Measurements from ENCODE around the gene CAPNS2. TPM values are rescaled to one million over a fixed set of nuclear protein-coding genes. Genes with fewer than 3 reads are reported as not detected.

Gene CAPNS2
- total and polyA plus RNA-seq, 2 of the 13 experiments (the other 11 are each of a cell fraction or from before 2014, with no cell fraction given): 0.29 TPM; not detected in 1

- Histone ChIP-seq H3K4me3 (replicated peaks in 1 of 3; ENCODE audit: insufficient read depth in 1 of 3, low read depth in 2 of 3, low read length in 3 of 3) (no peak overlapping the region), H2AFZ (ENCODE audit: low read length) (no peak overlapping the region), H3K9ac (ENCODE audit: insufficient read depth, low read depth, low read length) (no peak overlapping the region), H3K9me3 (ENCODE audit: low read length) (peaks cover 12% of the 10 kb centered on the region), H3K36me3 (replicated peaks in 1 of 2; ENCODE audit: control insufficient read depth in 1 of 2, insufficient read depth in 2 of 2, low read length in 2 of 2) (peaks cover 1 to 8% of the 10 kb centered on the region in 2 experiments), H3K27ac (ENCODE audit: extremely low read length, insufficient read depth, low read length) (no peak overlapping the region), H3K4me1 (ENCODE audit: insufficient read depth, low read length) (no peaks in the 10 kb centered on the region), H4K20me1 (ENCODE audit: insufficient read depth, low read length) (no peaks in the 10 kb centered on the region), H3K4me2 (ENCODE audit: low read depth, low read length) (no peak overlapping the region), H3K79me2 (ENCODE audit: insufficient read depth, low read length) (no peaks in the 10 kb centered on the region), H3K27me3 (ENCODE audit: control insufficient read depth in 1 of 2, insufficient read depth in 2 of 2, low read length in 2 of 2) (no peaks in the 10 kb centered on the region)
- CTCF ChIA-PET (ENCODE audit: low intra/inter-chr PET ratio, low total read pairs): no interaction called here
- no peak for TF ChIP-seq EZH2 (conservative IDR thresholded peaks at IDR 0.05; ENCODE audit: low read depth, low read length)
- TF ChIP-seq TRAFD1 (CRISPR knock-in tag; IDR thresholded peaks at IDR 0.05; ENCODE audit: borderline replicate concordance): no peak
- TF ChIP-seq DBP (CRISPR knock-in tag; IDR thresholded peaks at IDR 0.05; ENCODE audit: not compliant biosample characterization): no peak
- TF ChIP-seq ZNF558 (CRISPR knock-in tag; IDR thresholded peaks at IDR 0.05; ENCODE audit: borderline replicate concordance): no peak
- TF ChIP-seq THAP7 (CRISPR knock-in tag; IDR thresholded peaks at IDR 0.05): no peak
- no peak for TF ChIP-seq ZNF660 (CRISPR knock-in tag; IDR thresholded peaks at IDR 0.05; ENCODE audit: borderline replicate concordance, low read depth)
- no peak for TF ChIP-seq FIP1L1 (IDR thresholded peaks at IDR 0.05; ENCODE audit: borderline replicate concordance, insufficient read depth, low read depth, low read length)
- no peak for TF ChIP-seq ZNF180 (CRISPR knock-in tag; IDR thresholded peaks at IDR 0.05; ENCODE audit: borderline replicate concordance, low read depth)
- no peak for TF ChIP-seq RBM22 (optimal IDR thresholded peaks at IDR 0.05; ENCODE audit: low read length)
- TF ChIP-seq ZBTB21 (CRISPR knock-in tag; IDR thresholded peaks at IDR 0.05): no peak
- TF ChIP-seq, protein P1, sequence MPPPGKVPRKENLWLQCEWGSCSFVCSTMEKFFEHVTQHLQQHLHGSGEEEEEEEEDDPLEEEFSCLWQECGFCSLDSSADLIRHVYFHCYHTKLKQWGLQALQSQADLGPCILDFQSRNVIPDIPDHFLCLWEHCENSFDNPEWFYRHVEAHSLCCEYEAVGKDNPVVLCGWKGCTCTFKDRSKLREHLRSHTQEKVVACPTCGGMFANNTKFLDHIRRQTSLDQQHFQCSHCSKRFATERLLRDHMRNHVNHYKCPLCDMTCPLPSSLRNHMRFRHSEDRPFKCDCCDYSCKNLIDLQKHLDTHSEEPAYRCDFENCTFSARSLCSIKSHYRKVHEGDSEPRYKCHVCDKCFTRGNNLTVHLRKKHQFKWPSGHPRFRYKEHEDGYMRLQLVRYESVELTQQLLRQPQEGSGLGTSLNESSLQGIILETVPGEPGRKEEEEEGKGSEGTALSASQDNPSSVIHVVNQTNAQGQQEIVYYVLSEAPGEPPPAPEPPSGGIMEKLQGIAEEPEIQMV (CRISPR knock-in tag; IDR thresholded peaks at IDR 0.05; ENCODE audit: low read depth): no peak
- no peak for TF ChIP-seq ZNF333 (CRISPR knock-in tag; IDR thresholded peaks at IDR 0.05; ENCODE audit: borderline replicate concordance)
- TF ChIP-seq KDM1A (CRISPR knock-in tag; IDR thresholded peaks at IDR 0.05): no peak
- TF ChIP-seq ZBTB38 (CRISPR knock-in tag; IDR thresholded peaks at IDR 0.05): no peak
- DNase-seq (ENCODE audit: low spot score) (no peak), FAIRE-seq (no peak), ATAC-seq (no peak)
- POLR2A ChIA-PET: no interaction called here
- in situ Hi-C loops (cut with HindIII; ENCODE audit: extremely low pct_ligation_motif_present, low pct_unique_long_range_greater_than_20kb) (no loop called here), intact Hi-C loops (cut with micrococcal nuclease; ENCODE audit: unreplicated experiment) (no loop called here)
- BruUV-seq (replicated peaks): no TSS peak
- 68% methylated on average over 2 of the region's 2 CpGs for WGBS (ENCODE audit: low lambda C conversion rate)
Observed at GRCh38 chr16:55526441-55526840, 40.0 kb upstream of the CAPNS2 start.
